ENCODE measurements around the gene MTPN.

Gene MTPN

DNA sequence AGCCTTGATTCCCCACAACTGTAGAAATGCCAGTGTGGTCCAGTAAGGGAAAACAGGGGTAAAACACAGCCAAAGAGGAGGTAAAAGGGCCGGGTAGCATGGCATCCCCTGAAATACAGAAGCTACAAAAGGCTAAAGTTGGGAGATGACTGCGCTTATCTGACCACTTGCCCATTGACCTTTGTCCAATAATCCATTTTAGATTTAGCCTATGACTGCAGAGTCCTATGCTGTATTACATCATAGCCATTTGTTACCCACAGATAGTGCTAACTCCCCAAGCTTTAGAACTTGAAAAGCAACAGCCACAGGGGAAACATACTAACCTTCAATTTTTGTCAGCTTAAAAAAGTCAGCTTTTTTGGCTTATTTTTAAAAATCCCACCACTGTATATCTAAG lies 26.2 kb downstream of the MTPN start:
- no peak for DNase-seq

DNA sequence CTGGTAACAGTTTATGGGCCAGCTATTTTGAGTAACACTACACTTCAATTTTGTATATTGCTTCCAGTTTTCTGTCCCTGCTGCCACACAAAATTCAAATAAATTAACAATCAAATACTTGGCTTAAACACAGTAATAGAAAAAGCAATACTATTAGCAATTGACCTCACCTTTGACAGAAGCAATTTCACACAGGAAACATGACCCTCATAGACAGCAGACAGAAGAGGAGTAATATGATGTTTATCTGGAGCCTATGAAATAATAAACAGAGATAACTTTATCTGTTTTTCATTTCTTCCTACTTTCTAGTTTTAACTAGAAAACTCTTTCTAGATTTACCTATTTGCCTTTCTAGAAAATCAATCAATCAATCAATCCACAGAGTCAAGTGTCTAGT lies 26.7 kb downstream of the MTPN start:
- no peak for DNase-seq

DNA sequence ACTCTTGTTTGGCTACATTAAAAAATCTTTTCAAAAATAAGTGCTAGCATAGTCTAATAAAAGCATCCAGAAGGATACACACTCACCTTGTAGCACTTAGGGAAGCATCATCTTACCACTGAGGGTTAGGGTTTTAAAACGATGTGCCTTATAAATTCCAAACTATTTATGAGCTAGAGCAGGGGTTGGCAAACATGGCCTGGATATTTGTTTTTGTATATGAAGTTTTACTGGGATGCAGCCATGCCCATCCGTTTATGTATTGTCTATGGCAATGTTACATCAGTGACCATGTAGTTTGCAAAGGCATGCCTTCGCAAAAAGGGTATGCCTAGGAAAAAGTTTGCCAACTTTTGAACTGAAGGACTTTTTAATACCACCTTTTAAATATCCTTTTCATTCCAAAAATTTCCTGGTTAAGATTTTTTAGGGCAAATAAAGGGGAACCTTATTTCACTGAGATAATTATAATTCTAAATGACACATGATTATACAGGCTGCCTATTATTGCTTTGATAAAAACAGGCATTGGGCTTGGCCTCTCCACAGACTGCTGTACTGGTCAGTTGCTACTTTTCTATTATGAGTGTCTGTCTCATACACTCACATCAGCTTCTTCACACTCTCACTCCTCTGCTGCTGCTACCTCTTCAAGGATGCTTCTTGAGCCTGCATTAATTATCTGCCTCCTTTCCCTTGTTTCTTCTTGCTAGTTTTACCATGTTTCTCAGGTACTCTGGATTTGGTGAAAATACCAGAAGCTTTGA lies 30.7 kb downstream of the MTPN start:
- DNase-seq = no peak

GRCh38 chr7:135944753-135945152 lies 32.4 kb downstream of the MTPN start:
- DNase-seq = no peak

DNA sequence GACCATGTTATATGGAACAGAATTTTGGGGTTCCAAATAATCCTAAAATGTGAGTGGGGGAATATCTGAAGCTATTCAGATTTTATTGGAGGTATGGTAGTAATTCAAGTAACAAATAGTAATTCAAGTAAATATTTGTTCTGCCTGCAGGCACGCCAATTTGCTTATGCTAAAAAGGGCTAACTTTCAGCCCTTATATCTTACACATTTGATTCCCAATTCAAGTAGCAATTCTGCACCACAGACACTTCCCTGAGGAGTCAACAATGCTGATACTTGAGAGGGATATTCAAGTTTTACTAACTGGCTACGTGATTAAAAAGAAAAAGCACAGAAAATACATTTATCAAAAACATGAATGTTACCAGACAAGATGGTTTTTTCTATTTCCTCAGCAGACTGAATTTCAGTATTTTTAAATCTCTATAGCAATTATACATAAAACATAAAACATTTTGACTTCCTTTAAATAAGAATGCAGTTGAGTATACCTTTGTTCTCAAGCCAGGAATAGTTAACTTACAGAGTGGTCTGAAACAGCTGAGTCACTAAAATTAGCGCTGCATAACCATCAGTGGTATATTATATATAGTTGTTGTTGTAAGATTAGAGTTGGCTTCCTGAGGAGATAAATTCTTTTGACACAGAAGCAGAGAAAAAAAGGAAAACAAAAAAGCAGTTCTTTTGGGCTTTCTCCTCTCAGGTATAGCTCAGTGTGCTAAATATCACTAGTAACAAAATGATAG lies 33.9 kb downstream of the MTPN start:
- DNase-seq = no peak

GRCh38 chr7:135942614-135943013 lies 34.5 kb downstream of the MTPN start:
- no peak for DNase-seq

- no peak for DNase-seq
These were observed 36.8 kb downstream of the MTPN start for GRCh38 chr7:135940077-135941075.

DNA sequence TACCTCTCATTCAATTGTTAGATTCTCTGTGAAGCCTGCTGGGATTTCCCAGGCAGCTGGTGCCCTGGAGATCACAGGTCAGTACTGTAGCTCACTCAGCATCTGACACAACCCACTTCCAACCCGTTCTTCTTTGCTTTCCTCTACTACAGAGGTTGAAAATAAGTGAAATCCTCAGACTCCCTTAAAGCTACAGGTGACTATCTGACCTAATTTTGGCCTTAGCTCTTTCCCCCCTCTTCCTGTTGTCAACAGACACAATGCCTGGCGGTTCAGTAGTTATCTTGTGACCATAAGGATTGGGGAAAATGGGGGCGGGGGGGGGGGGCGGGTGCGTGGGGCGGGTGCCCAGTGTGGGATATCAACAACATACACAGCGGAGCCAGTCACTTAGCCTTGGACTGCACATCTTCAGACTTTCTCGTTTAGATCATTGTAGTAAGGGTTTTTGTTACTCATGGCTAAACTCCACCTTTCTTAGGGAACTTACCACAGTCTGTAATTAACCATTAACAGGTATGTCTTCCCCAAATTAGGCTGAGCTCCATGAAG lies 37.8 kb downstream of the MTPN start:
- no peak for DNase-seq

DNA sequence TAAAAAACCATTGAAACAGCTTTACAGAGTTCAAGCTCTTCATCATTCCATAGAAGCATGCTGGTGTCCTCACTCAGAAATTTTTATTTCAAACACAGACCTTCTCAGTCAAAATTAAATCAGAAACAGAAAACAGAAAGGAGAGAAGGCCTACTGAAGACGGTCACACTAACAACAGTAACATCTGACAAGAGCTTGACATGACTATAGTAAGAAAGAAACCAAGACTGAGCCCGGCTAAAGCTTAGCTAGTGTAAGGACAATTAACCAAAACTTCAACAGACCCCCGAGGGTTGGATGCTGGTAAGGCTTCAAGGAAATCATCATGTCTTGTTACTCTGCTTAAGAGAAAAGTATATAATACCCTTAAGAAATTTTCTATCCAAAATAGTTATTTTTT lies 38.6 kb downstream of the MTPN start:
- DNase-seq = no peak

DNA sequence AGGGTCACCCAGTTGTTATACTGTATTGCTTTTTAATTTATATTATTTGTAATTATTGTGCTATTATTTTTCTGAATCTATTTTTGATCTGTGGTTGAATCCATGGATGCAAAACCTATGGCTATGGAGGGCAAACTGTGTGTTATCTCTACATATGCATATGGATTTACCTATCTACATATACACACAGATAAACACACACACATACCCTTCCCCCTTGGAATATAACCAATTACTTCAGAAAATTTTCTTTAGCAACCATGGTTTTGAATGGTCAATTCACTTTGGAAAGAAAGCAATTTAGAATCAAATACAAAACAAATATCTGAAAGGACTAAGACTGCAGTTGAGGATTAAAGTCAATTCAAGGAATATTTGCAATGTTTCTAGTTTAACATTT lies 39.1 kb downstream of the MTPN start:
- DNase-seq = no peak

DNA sequence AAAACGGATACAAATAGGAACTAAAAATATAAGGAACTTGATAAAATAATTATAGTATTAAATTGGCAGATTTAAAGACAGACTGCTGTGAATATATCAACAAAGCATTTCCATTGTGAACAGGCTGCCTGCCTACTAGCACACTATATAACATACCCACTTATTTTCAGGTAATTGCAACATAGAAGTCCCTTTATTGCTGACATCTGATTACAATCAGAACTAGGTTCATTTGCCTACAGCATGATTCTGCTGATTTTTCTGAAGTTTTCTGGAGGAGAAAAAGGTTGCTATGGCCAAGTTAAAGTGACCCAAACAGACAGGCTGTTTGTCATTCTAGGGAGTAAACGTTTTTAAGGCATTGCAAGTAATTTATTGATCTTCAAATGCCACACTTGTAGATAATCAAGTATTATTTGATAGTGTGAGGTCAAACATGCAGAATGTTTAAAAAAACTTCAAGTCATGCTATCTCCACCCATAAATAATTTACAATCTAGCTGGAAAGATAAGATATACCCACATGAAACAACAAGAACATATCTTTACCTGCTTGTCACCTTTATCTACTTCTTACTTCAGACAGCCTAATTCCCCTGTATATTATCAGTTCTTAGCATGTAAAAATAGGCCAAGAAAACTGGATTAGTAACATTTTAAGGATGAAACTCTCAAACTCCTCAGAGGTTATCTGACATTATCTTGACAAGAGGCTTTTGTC lies 40.5 kb downstream of the MTPN start:
- no peak for DNase-seq

- DNase-seq = no peak
These were observed 42.5 kb downstream of the MTPN start for GRCh38 chr7:135934651-135935050.

- no peak for DNase-seq
These were observed 43.5 kb downstream of the MTPN start for GRCh38 chr7:135933509-135934188.

- no peak for DNase-seq
These were observed 45.0 kb downstream of the MTPN start for GRCh38 chr7:135932131-135932530.

- no peak for DNase-seq
These were observed 46.3 kb downstream of the MTPN start for GRCh38 chr7:135930565-135931461.

DNA sequence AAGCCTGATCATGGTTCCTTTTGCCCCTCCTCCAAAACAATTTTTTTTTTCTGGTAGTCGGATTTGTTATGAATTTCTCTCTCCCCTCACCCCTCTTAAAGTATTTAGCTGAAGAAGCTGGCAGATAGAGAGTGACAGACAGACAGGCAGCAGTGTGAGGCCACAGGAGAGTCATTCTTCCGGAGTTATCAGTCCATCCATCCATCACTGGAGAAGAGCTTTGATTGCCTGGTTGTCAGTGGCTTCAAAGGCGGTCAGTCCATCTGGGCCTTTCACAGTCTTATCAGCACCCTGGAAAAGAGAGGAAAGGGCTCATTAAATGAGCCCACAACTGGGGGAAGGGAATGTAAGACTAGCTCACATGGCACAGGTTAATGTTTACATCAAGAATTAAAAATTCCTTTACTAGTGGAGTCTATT lies 47.4 kb downstream of the MTPN start:
- no peak for DNase-seq

DNA sequence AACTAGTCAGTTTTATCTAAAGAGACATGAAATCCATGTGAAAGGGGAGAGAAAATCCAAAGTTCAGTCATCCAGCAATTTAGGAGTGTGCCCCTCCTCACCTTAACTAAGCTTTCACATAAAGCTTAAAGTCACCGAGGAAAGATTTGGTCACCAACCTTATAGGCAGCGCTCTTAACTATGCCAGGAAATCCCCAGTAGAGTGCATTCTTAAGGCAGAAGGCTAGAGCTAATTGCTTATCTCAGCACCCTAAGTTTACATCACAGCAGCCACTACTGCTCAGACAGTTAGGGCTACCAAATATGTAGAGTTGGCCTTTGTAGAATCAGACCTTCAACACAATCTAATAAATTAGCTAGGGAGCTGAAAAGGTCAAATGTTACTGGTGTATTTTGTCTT lies 47.9 kb downstream of the MTPN start:
- DNase-seq = no peak

GRCh38 chr7:135928136-135928535 lies 49.0 kb downstream of the MTPN start:
- no peak for DNase-seq

- no peak for DNase-seq
These were observed 51.9 kb downstream of the MTPN start for GRCh38 chr7:135925210-135925609.

DNA sequence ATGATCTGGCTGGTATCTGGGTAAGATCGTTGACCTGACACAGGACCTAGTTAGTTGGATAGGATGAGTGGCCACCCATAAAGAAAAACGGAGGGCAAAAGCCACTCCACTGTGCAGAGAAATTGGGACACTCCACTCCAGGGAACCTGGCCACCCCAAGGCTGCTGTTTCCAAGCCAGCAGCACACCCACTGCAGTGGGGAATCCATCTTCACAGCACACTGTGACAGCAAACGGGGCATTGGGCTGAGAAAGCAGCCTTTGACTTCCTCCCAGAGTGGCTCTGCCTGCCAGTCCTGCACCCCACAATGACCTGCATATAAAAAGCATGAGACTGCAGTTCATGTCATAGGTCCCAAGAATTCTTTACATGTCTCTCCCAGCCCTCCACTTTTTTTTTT lies 52.9 kb downstream of the MTPN start:
- DNase-seq = no peak

DNA sequence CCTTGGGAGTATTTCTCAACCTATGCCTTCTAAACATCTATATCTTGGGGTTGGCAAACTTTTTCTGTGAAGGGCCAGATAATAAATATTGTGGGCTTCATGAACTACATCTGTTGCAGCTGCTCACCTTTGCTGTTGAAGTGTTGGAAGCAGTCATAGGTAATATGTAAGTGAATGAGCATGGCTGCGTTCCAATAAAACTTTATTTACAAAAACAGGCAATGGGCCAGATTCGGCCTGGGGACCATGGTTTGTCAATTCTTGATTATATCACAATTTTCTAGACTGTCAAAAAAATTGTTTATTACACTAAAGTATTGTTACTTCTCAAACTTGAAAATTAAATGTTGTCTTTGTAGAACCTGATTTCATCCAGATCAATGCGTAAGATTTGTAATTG lies 54.9 kb downstream of the MTPN start:
- DNase-seq = no peak

Measured in NCI-H748 treated with DMSO at 0.1 percent for 48 hours (cell line).